ENCODE data around the gene TTC29. TPM values are rescaled to one million over a fixed set of nuclear protein-coding genes. Genes with fewer than 3 reads are reported as not detected.

Gene TTC29
- total RNA-seq, 1 experiment from 2014 or later: 0.09 TPM

GRCh38 chr4:146957237-146957636, 11.6 kb upstream of the TTC29 start (continued):
- no peak for TF ChIP-seq AFF4 (CRISPR knock-in tag; IDR thresholded peaks at IDR 0.05; ENCODE audit: borderline replicate concordance)

- Mint-ChIP-seq H3K4me1 (no peaks in the 10 kb centered on the region), H3K27ac (no peak overlapping the region), H3K36me3 (no peaks in the 10 kb centered on the region), H3K4me3 (no peak overlapping the region), H3K9me3 (no peaks in the 10 kb centered on the region), H3K27me3 (ENCODE audit: low read depth) (peaks cover under 1% of the 10 kb centered on the region)
- CTCF ChIA-PET: no interaction called here
- POLR2A ChIA-PET: no interaction called here
- ATAC-seq (no peak), DNase-seq (ENCODE audit: low spot score) (no peak)
- no peak for TF ChIP-seq JUN (CRISPR knock-in tag; IDR thresholded peaks at IDR 0.05)
- TF ChIP-seq NFATC4 (CRISPR knock-in tag; IDR thresholded peaks at IDR 0.05): no peak
- TF ChIP-seq TP53 (CRISPR knock-in tag; IDR thresholded peaks at IDR 0.05): no peak
- TF ChIP-seq PREB (CRISPR knock-in tag; IDR thresholded peaks at IDR 0.05; ENCODE audit: borderline replicate concordance): no peak
- TF ChIP-seq ARID4B (CRISPR knock-in tag; IDR thresholded peaks at IDR 0.05; ENCODE audit: borderline replicate concordance): no peak
- no peak for TF ChIP-seq ELF4 (CRISPR knock-in tag; IDR thresholded peaks at IDR 0.05; ENCODE audit: low read depth)
- TF ChIP-seq E2F4 (CRISPR knock-in tag; IDR thresholded peaks at IDR 0.05; ENCODE audit: borderline replicate concordance, low read depth): no peak
- no peak for TF ChIP-seq CREM (CRISPR knock-in tag; IDR thresholded peaks at IDR 0.05)
- TF ChIP-seq GRHL2 (CRISPR knock-in tag; IDR thresholded peaks at IDR 0.05; ENCODE audit: insufficient replicate concordance, severe bottlenecking): no peak
- TF ChIP-seq ZNF671 (CRISPR knock-in tag; IDR thresholded peaks at IDR 0.05): no peak
- TF ChIP-seq ESRRA (CRISPR knock-in tag; IDR thresholded peaks at IDR 0.05; ENCODE audit: borderline replicate concordance): no peak
- TF ChIP-seq ETV6 (CRISPR knock-in tag; IDR thresholded peaks at IDR 0.05): no peak
- TF ChIP-seq FOXK1 (CRISPR knock-in tag; IDR thresholded peaks at IDR 0.05): no peak
These were observed 7.2 kb upstream of the TTC29 start for GRCh38 chr4:146952896-146953295.

- peaks cover 22% of the 10 kb centered on the region for H3K4me1 Mint-ChIP-seq
- TF ChIP-seq ARID4B (CRISPR knock-in tag; IDR thresholded peaks at IDR 0.05; ENCODE audit: borderline replicate concordance): no peak
- no peak for TF ChIP-seq RELA (CRISPR knock-in tag; IDR thresholded peaks at IDR 0.05; ENCODE audit: borderline replicate concordance)
- TF ChIP-seq IRF2 (CRISPR knock-in tag; IDR thresholded peaks at IDR 0.05; ENCODE audit: borderline replicate concordance, low read depth): no peak
- TF ChIP-seq GABPB1 (CRISPR knock-in tag; IDR thresholded peaks at IDR 0.05): no peak
- no peak for TF ChIP-seq PREB (CRISPR knock-in tag; IDR thresholded peaks at IDR 0.05; ENCODE audit: borderline replicate concordance)
- no peak for TF ChIP-seq ESRRA (CRISPR knock-in tag; IDR thresholded peaks at IDR 0.05; ENCODE audit: borderline replicate concordance)
- TF ChIP-seq CREM (CRISPR knock-in tag; IDR thresholded peaks at IDR 0.05): no peak
These were observed 3.9 kb upstream of the TTC29 start for GRCh38 chr4:146949559-146949958.

More at GRCh38 chr4:146949559-146949958, 3.9 kb upstream of the TTC29 start:
- POLR2A ChIA-PET: no interaction called here
- ATAC-seq: no peak
- CTCF ChIA-PET: no interaction called here
- peaks cover 27% of the 10 kb centered on the region for H3K27me3 Mint-ChIP-seq (ENCODE audit: low read depth)
- no peak for DNase-seq (ENCODE audit: low spot score)
- no peak overlapping the region for H3K4me3 Mint-ChIP-seq
- H3K27ac Mint-ChIP-seq: no peak overlapping the region
- no peaks in the 10 kb centered on the region for H3K9me3 Mint-ChIP-seq
- no peaks in the 10 kb centered on the region for H3K36me3 Mint-ChIP-seq
